ENCODE results near the gene SVEP1.

DNA sequence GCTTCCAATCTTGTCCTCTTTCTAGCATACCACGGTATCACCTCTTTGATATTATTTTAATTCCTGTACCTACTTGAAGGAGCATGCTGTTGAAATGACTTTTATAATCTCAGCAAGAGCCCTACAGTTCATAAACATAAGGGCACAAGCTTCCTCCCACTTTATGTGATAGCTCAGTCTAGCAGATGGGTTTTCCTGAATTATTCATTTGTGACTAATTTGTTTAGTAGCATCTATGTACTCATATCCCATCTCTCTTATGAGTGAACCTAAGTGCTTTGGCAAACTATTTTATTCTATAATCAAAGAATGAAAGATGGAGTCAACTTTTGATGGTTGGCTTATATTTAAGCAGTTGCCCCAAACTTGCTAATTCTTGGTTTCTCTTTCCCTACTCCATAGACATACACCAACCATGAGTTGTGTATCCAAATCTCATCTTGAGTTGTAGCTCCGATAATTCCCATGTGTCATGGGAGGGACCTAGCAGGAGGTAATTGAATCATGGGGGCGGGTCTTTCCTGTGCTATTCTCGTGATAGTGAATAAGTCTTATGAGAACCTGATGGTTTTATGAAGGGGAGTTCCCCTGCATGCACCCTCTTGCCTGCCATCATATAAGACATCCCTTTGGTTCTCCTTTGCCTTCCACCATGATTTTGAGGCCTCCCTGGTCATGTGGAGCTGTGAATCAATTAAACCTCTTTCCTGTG, 259.6 kb downstream of the SVEP1 start:
- TF ChIP-seq, protein P1, sequence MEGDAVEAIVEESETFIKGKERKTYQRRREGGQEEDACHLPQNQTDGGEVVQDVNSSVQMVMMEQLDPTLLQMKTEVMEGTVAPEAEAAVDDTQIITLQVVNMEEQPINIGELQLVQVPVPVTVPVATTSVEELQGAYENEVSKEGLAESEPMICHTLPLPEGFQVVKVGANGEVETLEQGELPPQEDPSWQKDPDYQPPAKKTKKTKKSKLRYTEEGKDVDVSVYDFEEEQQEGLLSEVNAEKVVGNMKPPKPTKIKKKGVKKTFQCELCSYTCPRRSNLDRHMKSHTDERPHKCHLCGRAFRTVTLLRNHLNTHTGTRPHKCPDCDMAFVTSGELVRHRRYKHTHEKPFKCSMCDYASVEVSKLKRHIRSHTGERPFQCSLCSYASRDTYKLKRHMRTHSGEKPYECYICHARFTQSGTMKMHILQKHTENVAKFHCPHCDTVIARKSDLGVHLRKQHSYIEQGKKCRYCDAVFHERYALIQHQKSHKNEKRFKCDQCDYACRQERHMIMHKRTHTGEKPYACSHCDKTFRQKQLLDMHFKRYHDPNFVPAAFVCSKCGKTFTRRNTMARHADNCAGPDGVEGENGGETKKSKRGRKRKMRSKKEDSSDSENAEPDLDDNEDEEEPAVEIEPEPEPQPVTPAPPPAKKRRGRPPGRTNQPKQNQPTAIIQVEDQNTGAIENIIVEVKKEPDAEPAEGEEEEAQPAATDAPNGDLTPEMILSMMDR (conservative IDR thresholded peaks at IDR 0.05), result no peak
- no peak for TF ChIP-seq ZFX (IDR thresholded peaks at IDR 0.05)
